ENCODE results near the gene RNF31.

Gene RNF31

DNA sequence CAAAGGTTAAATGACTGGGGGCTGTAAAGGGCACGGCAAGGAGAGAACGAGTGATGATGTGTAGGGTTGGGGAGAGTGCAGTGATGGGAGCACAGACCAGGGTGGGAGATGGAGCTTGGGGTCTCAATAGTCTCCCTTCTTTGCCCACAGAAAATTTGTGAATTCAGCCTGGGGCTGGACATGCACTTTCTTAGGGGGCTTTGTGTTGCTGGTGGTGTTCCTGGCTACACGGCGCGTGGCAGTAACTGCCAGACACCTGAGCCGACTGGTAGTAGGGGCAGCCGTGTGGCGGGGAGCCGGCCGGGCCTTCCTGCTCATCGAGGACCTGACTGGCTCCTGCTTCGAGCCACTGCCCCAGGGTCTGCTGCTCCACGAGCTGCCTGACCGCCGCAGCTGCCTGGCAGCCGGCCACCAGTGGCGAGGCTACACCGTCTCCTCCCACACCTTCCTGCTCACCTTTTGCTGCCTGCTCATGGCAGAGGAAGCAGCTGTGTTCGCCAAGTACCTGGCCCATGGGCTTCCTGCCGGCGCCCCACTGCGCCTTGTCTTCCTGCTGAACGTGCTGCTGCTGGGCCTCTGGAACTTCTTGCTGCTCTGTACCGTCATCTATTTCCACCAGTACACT, 15.1 kb upstream of the RNF31 start:
- H3K27me3 ChIP-seq (replicated peaks; ENCODE audit: control insufficient read depth, insufficient read depth, low read length) = no peaks in the 10 kb centered on the region
- H3K36me3 ChIP-seq (ENCODE audit: control insufficient read depth, insufficient read depth, low read length, severe bottlenecking) = peaks cover 1% of the 10 kb centered on the region
- H3K9ac ChIP-seq (ENCODE audit: low read length) = no peak overlapping the region
- DNase-seq (ENCODE audit: low read depth) = no peak
- peaks cover 8% of the 10 kb centered on the region for H3K4me1 ChIP-seq (ENCODE audit: control insufficient read depth, insufficient read depth, low read length)
- H3K9me3 ChIP-seq (ENCODE audit: control insufficient read depth, low read length) = no peaks in the 10 kb centered on the region
- H3K4me3 ChIP-seq (ENCODE audit: low read length) = no peak overlapping the region

DNA sequence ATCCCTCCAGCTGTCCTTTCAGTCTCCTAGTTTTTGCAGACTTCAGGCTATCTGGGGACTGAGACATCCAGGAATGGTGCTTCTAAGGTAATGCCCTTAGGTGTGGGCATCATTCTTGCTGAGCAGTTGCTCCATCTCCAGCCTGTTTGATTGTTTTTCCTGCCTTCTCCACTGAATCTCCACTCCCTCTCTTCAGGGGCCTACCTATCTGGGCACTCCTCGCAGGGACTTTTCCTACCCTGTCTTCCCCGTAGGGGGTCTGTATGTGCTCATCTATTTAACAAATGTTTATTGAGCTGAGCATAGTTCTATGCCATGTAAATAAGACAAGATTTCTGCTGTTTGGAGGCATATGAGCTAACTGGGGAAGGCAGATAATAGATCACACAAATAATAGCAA, 14.3 kb upstream of the RNF31 start:
- H3K4me3 ChIP-seq (ENCODE audit: low read length) = no peak overlapping the region
- H3K4me1 ChIP-seq (ENCODE audit: control insufficient read depth, insufficient read depth, low read length) = peaks cover 9% of the 10 kb centered on the region
- no peaks in the 10 kb centered on the region for H3K27me3 ChIP-seq (replicated peaks; ENCODE audit: control insufficient read depth, insufficient read depth, low read length)
- peaks cover 4% of the 10 kb centered on the region for H3K36me3 ChIP-seq (ENCODE audit: control insufficient read depth, insufficient read depth, low read length, severe bottlenecking)
- H3K9ac ChIP-seq (ENCODE audit: low read length) = no peak overlapping the region
- DNase-seq (ENCODE audit: low read depth) = no peak
- no peaks in the 10 kb centered on the region for H3K9me3 ChIP-seq (ENCODE audit: control insufficient read depth, low read length)

DNA sequence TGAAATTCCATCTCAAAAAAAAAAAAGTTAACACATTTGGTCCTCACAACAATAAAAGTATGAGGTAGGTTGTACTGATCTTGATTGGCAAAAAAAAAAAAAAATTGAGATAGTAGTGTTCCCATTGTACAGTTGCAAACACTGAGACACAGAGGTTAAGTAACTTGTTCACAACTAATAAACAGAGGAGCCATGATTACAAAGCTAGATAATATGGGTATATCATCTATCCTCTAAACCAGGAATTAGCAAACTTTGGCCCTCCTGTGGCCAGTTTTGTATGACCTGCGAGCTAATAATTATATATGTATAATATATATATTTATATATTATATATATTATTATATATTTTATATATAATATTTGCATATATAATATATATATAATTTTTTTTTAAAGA, 13.6 kb upstream of the RNF31 start:
- no peaks in the 10 kb centered on the region for H3K9me3 ChIP-seq (ENCODE audit: control insufficient read depth, low read length)
- H3K4me3 ChIP-seq (ENCODE audit: low read length) = no peak overlapping the region
- H3K9ac ChIP-seq (ENCODE audit: low read length) = no peak overlapping the region
- peaks cover 9% of the 10 kb centered on the region for H3K4me1 ChIP-seq (ENCODE audit: control insufficient read depth, insufficient read depth, low read length)
- peaks cover 12% of the 10 kb centered on the region for H3K36me3 ChIP-seq (ENCODE audit: control insufficient read depth, insufficient read depth, low read length, severe bottlenecking)
- H3K27me3 ChIP-seq (replicated peaks; ENCODE audit: control insufficient read depth, insufficient read depth, low read length) = no peaks in the 10 kb centered on the region
- no peak for DNase-seq (ENCODE audit: low read depth)

GRCh38 chr14:24135584-24135833, 11.8 kb upstream of the RNF31 start:
- no peaks in the 10 kb centered on the region for H3K9me3 ChIP-seq (ENCODE audit: control insufficient read depth, low read length)
- no peaks in the 10 kb centered on the region for H3K27me3 ChIP-seq (replicated peaks; ENCODE audit: control insufficient read depth, insufficient read depth, low read length)
- H3K4me1 ChIP-seq (ENCODE audit: control insufficient read depth, insufficient read depth, low read length) = peaks cover 9% of the 10 kb centered on the region
- no peak for DNase-seq (ENCODE audit: low read depth)
- H3K4me3 ChIP-seq (ENCODE audit: low read length) = peak overlapping the region; percentile 91
- H3K36me3 ChIP-seq (ENCODE audit: control insufficient read depth, insufficient read depth, low read length, severe bottlenecking) = peaks cover 21% of the 10 kb centered on the region
- H3K9ac ChIP-seq (ENCODE audit: low read length) = peak overlapping the region; percentile 55

DNA sequence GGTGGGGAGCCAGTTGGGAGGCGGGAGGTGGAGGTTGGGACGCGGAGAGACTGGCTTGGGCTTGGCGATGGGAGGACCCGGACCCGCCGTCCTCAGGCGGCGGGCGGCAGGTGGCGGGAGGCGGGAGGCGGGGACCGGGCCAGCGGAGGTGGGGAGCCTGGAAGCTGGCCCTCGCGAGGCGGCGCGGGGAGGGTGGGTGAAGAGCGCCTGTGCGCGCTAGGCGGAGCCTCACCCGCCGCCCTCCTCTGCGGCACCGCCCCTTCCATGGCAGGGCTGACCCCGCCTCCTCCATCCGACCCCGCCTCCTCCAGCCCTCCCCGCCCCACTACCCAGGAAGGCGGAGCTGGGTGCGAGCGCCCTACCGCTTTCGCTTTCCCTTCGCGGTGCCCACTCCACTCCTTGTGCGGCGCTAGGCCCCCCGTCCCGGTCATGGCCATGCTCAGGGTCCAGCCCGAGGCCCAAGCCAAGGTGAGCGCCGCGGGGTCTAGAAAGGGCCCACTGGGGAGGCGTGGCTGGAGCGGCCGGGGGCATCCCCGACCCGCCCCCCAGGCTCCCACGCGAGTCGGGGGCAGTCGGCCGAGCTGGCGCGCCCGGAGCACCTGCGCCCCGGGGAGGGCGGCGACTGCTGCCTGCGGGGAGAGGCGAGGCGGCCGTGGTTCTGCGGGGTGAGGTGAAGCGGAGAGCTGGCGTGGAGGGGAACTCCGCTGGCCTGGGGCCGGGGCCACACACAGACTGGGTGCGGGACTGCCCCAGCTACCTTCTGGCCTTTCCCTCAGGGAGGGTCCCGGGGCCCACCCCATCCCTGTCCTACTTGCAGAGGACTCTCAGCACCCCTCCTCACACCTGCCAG, 11.2 kb upstream of the RNF31 start, which contains the start of gene PSME1:
Gene PSME1, plus strand, starts transcription at position 361 of the 850 bp plus-strand sequence. Its CDS starts 69 bp downstream, at position 430.
- no peaks in the 10 kb centered on the region for H3K27me3 ChIP-seq (replicated peaks; ENCODE audit: control insufficient read depth, insufficient read depth, low read length)

DNA sequence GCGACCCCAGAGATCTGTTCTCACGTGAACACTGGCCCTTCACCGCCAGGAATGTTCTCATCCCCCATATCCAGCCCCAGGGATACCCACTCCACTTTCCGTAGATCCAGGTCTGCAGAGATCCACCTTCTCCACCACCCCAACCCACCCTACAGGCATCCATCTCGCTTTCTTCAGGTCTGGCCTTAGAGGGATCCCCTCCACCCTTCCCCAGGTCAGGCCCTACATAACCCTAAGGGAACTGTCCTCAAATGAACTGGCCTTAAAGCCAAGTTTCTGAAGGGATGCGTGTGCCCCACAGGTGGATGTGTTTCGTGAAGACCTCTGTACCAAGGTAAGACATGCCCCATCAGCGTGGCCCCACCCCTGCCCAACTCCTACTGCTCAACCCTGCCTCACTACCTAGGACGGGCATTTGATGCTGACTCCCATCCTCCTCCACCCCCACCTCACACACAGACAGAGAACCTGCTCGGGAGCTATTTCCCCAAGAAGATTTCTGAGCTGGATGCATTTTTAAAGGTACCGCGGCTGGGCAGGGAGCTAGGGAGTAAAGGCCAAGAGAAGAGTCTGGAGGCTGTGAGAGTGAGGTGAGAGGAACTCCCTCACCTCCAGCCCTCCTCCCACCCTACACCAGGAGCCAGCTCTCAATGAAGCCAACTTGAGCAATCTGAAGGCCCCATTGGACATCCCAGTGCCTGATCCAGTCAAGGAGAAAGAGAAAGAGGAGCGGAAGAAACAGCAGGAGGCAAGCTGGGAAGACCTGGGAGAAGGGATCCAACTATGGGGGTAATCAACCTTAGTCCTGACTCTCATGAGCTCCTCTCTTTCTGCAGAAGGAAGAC, 10.4 kb upstream of the RNF31 start:
- H3K27me3 ChIP-seq (replicated peaks; ENCODE audit: control insufficient read depth, insufficient read depth, low read length) = no peaks in the 10 kb centered on the region
- H3K9ac ChIP-seq (ENCODE audit: low read length) = peak overlapping the region; percentile 92
- H3K36me3 ChIP-seq (ENCODE audit: control insufficient read depth, insufficient read depth, low read length, severe bottlenecking) = peaks cover 21% of the 10 kb centered on the region
- peaks cover 11% of the 10 kb centered on the region for H3K4me1 ChIP-seq (ENCODE audit: control insufficient read depth, insufficient read depth, low read length)
- H3K4me3 ChIP-seq (ENCODE audit: low read length) = peak overlapping the region; percentile 91
- DNase-seq (ENCODE audit: low read depth) = no peak
- H3K9me3 ChIP-seq (ENCODE audit: control insufficient read depth, low read length) = no peaks in the 10 kb centered on the region

More for the DNA sequence above, 11.2 kb upstream of the RNF31 start, which contains the start of gene PSME1:
- peak; percentile 97 for DNase-seq (ENCODE audit: low read depth)
- Histone ChIP-seq H3K4me3 (ENCODE audit: low read length) (peak within 1 kb of the TSS; percentile 91), H3K9me3 (ENCODE audit: control insufficient read depth, low read length) (no peaks in the 10 kb centered on the region), H3K9ac (ENCODE audit: low read length) (peak within 1 kb of the TSS; percentile 92), H3K4me1 (ENCODE audit: control insufficient read depth, insufficient read depth, low read length) (peaks cover 9% of the 10 kb centered on the region), H3K36me3 (ENCODE audit: control insufficient read depth, insufficient read depth, low read length, severe bottlenecking) (peaks cover 21% of the 10 kb centered on the region)

DNA sequence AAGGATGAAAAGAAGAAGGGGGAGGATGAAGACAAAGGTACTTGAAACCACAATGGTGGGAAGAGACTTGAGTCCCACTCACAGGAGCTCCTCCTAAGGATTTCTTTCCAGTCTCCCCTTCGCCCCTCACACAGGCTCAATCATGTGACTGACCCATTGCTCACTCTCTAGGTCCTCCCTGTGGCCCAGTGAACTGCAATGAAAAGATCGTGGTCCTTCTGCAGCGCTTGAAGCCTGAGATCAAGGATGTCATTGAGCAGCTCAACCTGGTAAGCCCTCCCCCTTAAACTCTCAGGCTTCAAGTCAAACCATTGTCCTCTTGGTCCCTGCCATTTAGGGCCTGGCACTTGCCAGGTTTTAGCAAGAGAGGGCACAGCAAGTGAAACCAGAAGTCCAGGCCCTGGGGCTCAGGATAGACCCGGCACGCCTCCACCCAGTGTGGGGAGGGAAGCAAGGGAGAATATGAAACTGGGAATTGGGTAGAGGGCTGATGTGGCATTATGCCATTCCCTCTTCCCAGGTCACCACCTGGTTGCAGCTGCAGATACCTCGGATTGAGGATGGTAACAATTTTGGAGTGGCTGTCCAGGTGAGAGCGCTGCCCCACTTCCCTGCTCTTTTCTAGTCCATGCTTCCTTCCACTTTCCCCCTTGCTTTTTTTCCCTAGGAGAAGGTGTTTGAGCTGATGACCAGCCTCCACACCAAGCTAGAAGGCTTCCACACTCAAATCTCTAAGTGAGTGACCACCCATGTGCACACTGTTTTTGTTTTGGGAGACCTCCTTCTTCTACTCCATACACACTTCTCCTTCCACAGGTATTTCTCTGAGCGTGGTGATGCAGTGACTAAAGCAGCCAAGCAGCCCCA, 9.5 kb upstream of the RNF31 start:
- Histone ChIP-seq H3K9me3 (ENCODE audit: control insufficient read depth, low read length) (no peaks in the 10 kb centered on the region), H3K36me3 (ENCODE audit: control insufficient read depth, insufficient read depth, low read length, severe bottlenecking) (peaks cover 21% of the 10 kb centered on the region), H3K27me3 (replicated peaks; ENCODE audit: control insufficient read depth, insufficient read depth, low read length) (no peaks in the 10 kb centered on the region), H3K4me1 (ENCODE audit: control insufficient read depth, insufficient read depth, low read length) (peaks cover 14% of the 10 kb centered on the region), H3K4me3 (ENCODE audit: low read length) (no peak overlapping the region), H3K9ac (ENCODE audit: low read length) (no peak overlapping the region)
- DNase-seq (ENCODE audit: low read depth) = no peak

- Histone ChIP-seq H3K4me3 (ENCODE audit: low read length) (no peak overlapping the region), H3K9ac (ENCODE audit: low read length) (no peak overlapping the region)
These were observed 8.7 kb upstream of the RNF31 start for GRCh38 chr14:24138396-24139271.

DNA sequence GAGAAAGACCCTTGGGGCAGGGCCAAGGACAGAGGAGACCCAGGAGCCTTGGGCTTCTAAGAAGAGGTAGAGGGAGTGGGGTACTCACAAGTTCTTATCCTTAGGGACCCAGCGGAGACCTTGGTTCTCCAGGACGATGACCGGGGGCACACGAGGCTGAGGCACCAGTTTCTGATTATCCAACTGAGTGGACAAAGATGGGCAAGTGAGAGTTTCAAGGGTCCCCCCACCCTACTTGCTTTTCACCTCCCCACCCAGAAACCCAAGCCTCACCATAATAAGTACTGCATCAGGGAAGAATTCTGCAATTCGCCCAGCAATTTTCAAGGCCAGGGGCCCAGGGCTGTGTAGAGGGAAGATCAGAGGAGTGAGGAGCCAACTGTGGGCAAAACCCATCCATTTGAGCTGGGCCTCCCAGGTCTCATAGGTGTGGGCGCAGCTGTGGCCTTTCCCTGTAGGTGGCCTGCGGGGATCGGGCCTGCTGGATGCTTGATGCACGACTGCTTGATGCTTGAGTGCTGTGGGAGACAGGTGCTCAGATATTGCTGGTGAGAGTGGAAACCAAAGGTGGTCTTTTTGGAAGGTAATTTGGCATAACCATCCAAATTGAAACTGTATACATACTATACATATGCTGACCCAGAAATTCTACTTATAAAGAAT, 7.9 kb upstream of the RNF31 start:
- no peak for DNase-seq (ENCODE audit: low read depth)
- Histone ChIP-seq H3K4me3 (ENCODE audit: low read length) (no peak overlapping the region), H3K27me3 (replicated peaks; ENCODE audit: control insufficient read depth, insufficient read depth, low read length) (no peaks in the 10 kb centered on the region), H3K4me1 (ENCODE audit: control insufficient read depth, insufficient read depth, low read length) (peaks cover 24% of the 10 kb centered on the region), H3K9ac (ENCODE audit: low read length) (no peak overlapping the region), H3K36me3 (ENCODE audit: control insufficient read depth, insufficient read depth, low read length, severe bottlenecking) (peaks cover 21% of the 10 kb centered on the region), H3K9me3 (ENCODE audit: control insufficient read depth, low read length) (no peaks in the 10 kb centered on the region)

More at GRCh38 chr14:24138396-24139271, 8.7 kb upstream of the RNF31 start:
- DNase-seq (ENCODE audit: low read depth) = no peak
- Histone ChIP-seq H3K4me1 (ENCODE audit: control insufficient read depth, insufficient read depth, low read length) (peaks cover 20% of the 10 kb centered on the region), H3K27me3 (replicated peaks; ENCODE audit: control insufficient read depth, insufficient read depth, low read length) (no peaks in the 10 kb centered on the region), H3K9me3 (ENCODE audit: control insufficient read depth, low read length) (no peaks in the 10 kb centered on the region), H3K36me3 (ENCODE audit: control insufficient read depth, insufficient read depth, low read length, severe bottlenecking) (peaks cover 21% of the 10 kb centered on the region)
